C4-2B (cell line): ENCODE results near the gene LRRC4C.

Experiments used
- H3K27ac ChIP-seq: fragments of 450-650 bp; 2 replicates; pipeline ENCODE4 v1.5.1; 2017
- CTCF ChIP-seq: fragments of 450-650 bp; conservative IDR thresholded peaks from 2 replicates; pipeline ENCODE4 v1.5.1; 2017; ENCODE audit warnings: mild to moderate bottlenecking
- ZFX ChIP-seq: fragments of 450-650 bp; IDR thresholded peaks from 2 replicates; pipeline ENCODE4 v1.6.1; 2017

The LRRC4C gene

GRCh38 chr11:40295466-40295865 lies 1164.0 kb downstream of the LRRC4C start:
- no peak overlapping the region for H3K27ac ChIP-seq
- TF ChIP-seq CTCF (no peak), ZFX (no peak)

GRCh38 chr11:40294741-40295140 lies 1164.7 kb downstream of the LRRC4C start:
- no peak for TF ChIP-seq CTCF
- TF ChIP-seq ZFX, result no peak
- H3K27ac ChIP-seq, result no peak overlapping the region

GRCh38 chr11:40294349-40294735 lies 1165.1 kb downstream of the LRRC4C start:
- TF ChIP-seq CTCF, result peak; percentile 78
- TF ChIP-seq ZFX, result no peak
- no peak overlapping the region for H3K27ac ChIP-seq

- H3K27ac ChIP-seq, result peak overlapping the region; percentile 38
- TF ChIP-seq ZFX (no peak), CTCF (peak; percentile 96)
Measured at GRCh38 chr11:40293655-40294348, 1165.7 kb downstream of the LRRC4C start.

GRCh38 chr11:40292721-40293508 lies 1166.5 kb downstream of the LRRC4C start:
- no peak overlapping the region; the same call in 1 of the 2 replicates for H3K27ac ChIP-seq
- no peak for TF ChIP-seq CTCF
- TF ChIP-seq ZFX, result no peak

- no peak for TF ChIP-seq CTCF
- no peak for TF ChIP-seq ZFX
- H3K27ac ChIP-seq, result no peak overlapping the region
Measured at GRCh38 chr11:40291741-40292140, 1167.7 kb downstream of the LRRC4C start.

GRCh38 chr11:40291329-40291728 lies 1168.1 kb downstream of the LRRC4C start:
- no peak for TF ChIP-seq ZFX
- no peak for TF ChIP-seq CTCF
- no peak overlapping the region for H3K27ac ChIP-seq
